IMR-90 (cell line): ENCODE data around the gene PPFIBP2. TPM values are rescaled to one million over a fixed set of nuclear protein-coding genes. Genes with fewer than 3 reads are reported as not detected.
A peak's percentile ranks its signal among the peaks of the same experiment; 100 is the strongest.

ENCODE experiments used
- ATAC-seq: fragments of 200-7000 bp; cut with Tn5 transposase; 2 replicates; pipeline ENCODE4 v1.9.1; 2020; ENCODE audit warnings: low read depth, mild to moderate bottlenecking, moderate library complexity
- BruUV-seq: library from RNA; stranded (reverse); fragments of 400-500 nt; replicated peaks from 2 replicates; lab custom pipeline; 2021; lab: Mats Ljungman, UMichigan
- CTCF ChIA-PET: fragments of 300-600 bp; formaldehyde crosslinking; extraction: SDS; loops from one replicate; lab custom pipeline; 2021; ENCODE audit warnings: antibody characterized with exemption; lab: Yijun Ruan, JAX
- POLR2A ChIA-PET: fragments of 300-600 bp; sonication (Branson Sonifier 250); formaldehyde crosslinking; loops from one replicate; lab custom pipeline; 2022; ENCODE audit warnings: antibody characterized with exemption; ENCODE audit not compliant: unreplicated experiment; lab: Charles Lee
- DNase-seq: peaks from one replicate; pipeline ENCODE4 v3.0.0; 2013
- H2AFZ ChIP-seq: replicated peaks from 2 replicates; pipeline ENCODE3; 2013; ENCODE audit warnings: low read length, mild to moderate bottlenecking; ENCODE audit not compliant: poor library complexity
- H2AK5ac ChIP-seq: 2 replicates; pipeline ENCODE4 v1.6.1; 2013; ENCODE audit warnings: low read depth, low read length, inconsistent platforms
- H2AK9ac ChIP-seq: replicated peaks from 2 replicates; pipeline ENCODE3; 2013; ENCODE audit warnings: mild to moderate bottlenecking, low read depth, low read length, moderate library complexity; ENCODE audit not compliant: poor library complexity
- H2BK120ac ChIP-seq: 2 replicates; pipeline ENCODE4 v1.6.1; 2013; ENCODE audit warnings: low read depth, low read length, inconsistent platforms
- H2BK15ac ChIP-seq: 3 replicates; pipeline ENCODE4 v1.6.1; 2013; ENCODE audit warnings: low read depth, low read length, inconsistent platforms
- H2BK20ac ChIP-seq: 2 replicates; pipeline ENCODE4 v1.6.1; 2013; ENCODE audit warnings: low read depth, mild to moderate bottlenecking, inconsistent platforms, low read length, moderate library complexity
- H2BK5ac ChIP-seq: 2 replicates; pipeline ENCODE4 v1.6.1; 2013; ENCODE audit warnings: mild to moderate bottlenecking, low read depth, low read length, inconsistent platforms; ENCODE audit not compliant: poor library complexity, severe bottlenecking
- H3K14ac ChIP-seq: replicated peaks from 2 replicates; pipeline ENCODE4 v1.6.1; 2013; ENCODE audit warnings: low read depth, low read length, inconsistent platforms
- H3K18ac ChIP-seq: 2 replicates; pipeline ENCODE4 v1.6.1; 2013; ENCODE audit warnings: low read depth, low read length, control low read depth
- H3K23ac ChIP-seq: 2 replicates; pipeline ENCODE4 v1.6.1; 2013; ENCODE audit warnings: low read depth, low read length, inconsistent platforms
- H3K27ac ChIP-seq: 2 replicates; pipeline ENCODE4 v1.5.1; 2013; ENCODE audit warnings: mild to moderate bottlenecking, control low read depth, low read length; ENCODE audit not compliant: insufficient read depth
- H3K27me3 ChIP-seq: 2 replicates; pipeline ENCODE4 v1.6.1; 2013; ENCODE audit warnings: low read length; ENCODE audit not compliant: control insufficient read depth, insufficient read depth
- H3K36me3 ChIP-seq: 2 replicates; pipeline ENCODE4 v1.6.1; 2013; ENCODE audit warnings: low read length, mixed read lengths; ENCODE audit not compliant: control insufficient read depth, insufficient read depth
- H3K4ac ChIP-seq: 2 replicates; pipeline ENCODE4 v1.6.1; 2013; ENCODE audit warnings: low read depth, low read length, inconsistent platforms
- H3K4me1 ChIP-seq: 2 replicates; pipeline ENCODE4 v1.6.1; 2013; ENCODE audit warnings: low read length, mixed read lengths; ENCODE audit not compliant: control insufficient read depth, insufficient read depth
- H3K4me2 ChIP-seq: 2 replicates; pipeline ENCODE4 v1.6.1; 2013; ENCODE audit warnings: low read depth, mild to moderate bottlenecking, control low read depth, low read length, moderate library complexity
- H3K4me3 ChIP-seq: 2 replicates; pipeline ENCODE4 v1.5.1; 2013; ENCODE audit warnings: low read depth, mild to moderate bottlenecking, control low read depth, low read length, moderate library complexity; ENCODE audit not compliant: insufficient read depth
- H3K56ac ChIP-seq: 2 replicates; pipeline ENCODE4 v1.6.1; 2013; ENCODE audit warnings: low read length, inconsistent platforms; ENCODE audit not compliant: insufficient read depth; ENCODE audit errors: extremely low read depth
- H3K79me1 ChIP-seq, 2 experiments: 2 replicates each; pipeline ENCODE4 v1.6.1; 2013; ENCODE audit warnings: low read length in 2 of 2, inconsistent platforms in 1 of 2, low read depth in 1 of 2
- H3K9ac ChIP-seq: 2 replicates; pipeline ENCODE4 v1.6.1; 2013; ENCODE audit warnings: low read depth, low read length, control low read depth
- H3K9me1 ChIP-seq: 2 replicates; pipeline ENCODE4 v1.6.1; 2013; ENCODE audit warnings: low read length, inconsistent platforms; ENCODE audit not compliant: insufficient read depth
- H3K9me3 ChIP-seq: 2 replicates; pipeline ENCODE4 v1.6.1; 2013; ENCODE audit warnings: low read length; ENCODE audit not compliant: control insufficient read depth, insufficient read depth
- H4K20me1 ChIP-seq: 2 replicates; pipeline ENCODE4 v1.6.1; 2013; ENCODE audit warnings: low read length, inconsistent platforms; ENCODE audit not compliant: insufficient read depth
- H4K5ac ChIP-seq: 2 replicates; pipeline ENCODE4 v1.6.1; 2013; ENCODE audit warnings: mild to moderate bottlenecking, low read depth, low read length, control low read depth
- H4K8ac ChIP-seq, 2 experiments: 2 replicates each; pipeline ENCODE4 v1.6.1; 2013; ENCODE audit warnings: low read depth in 2 of 2, low read length in 2 of 2, control low read depth in 1 of 2, inconsistent platforms in 1 of 2
- H4K91ac ChIP-seq: 2 replicates; pipeline ENCODE4 v1.6.1; 2013; ENCODE audit warnings: low read depth, low read length, inconsistent platforms; ENCODE audit not compliant: insufficient read depth
- CTCF ChIP-seq: conservative IDR thresholded peaks from 2 replicates; pipeline ENCODE4 v1.5.1; 2012; ENCODE audit warnings: mild to moderate bottlenecking, low read depth, low read length, improper control_type of control experiment
- RAD21 ChIP-seq: IDR thresholded peaks from 2 replicates; pipeline ENCODE4 v1.6.1; 2012; ENCODE audit warnings: low read length, improper control_type of control experiment
- RFX5 ChIP-seq: IDR thresholded peaks from 2 replicates; pipeline ENCODE4 v1.8.0; 2012; ENCODE audit warnings: low read depth, mild to moderate bottlenecking, low read length, moderate library complexity
- SMC3 ChIP-seq: fragments of 150-350 bp; IDR thresholded peaks from 2 replicates; pipeline ENCODE4 v1.6.1; 2016; ENCODE audit warnings: low read depth, mild to moderate bottlenecking, antibody characterized with exemption, low read length, moderate library complexity
- whole genome bisulfite sequencing, 2 experiments: methylation state at CpG; one replicate each; pipeline versions ENCODE4 v1.1.5 to v1.1.7; 2013; ENCODE audit warnings: missing lambda C conversion rate in 2 of 2; ENCODE audit not compliant: insufficient read length in 1 of 2; ENCODE audit errors: extremely low coverage in 2 of 2; 5-methylcytosine and 5-hydroxymethylcytosine counted together
- dilution Hi-C: fragments of 300-500 bp; cut with HindIII; formaldehyde crosslinking; loops from one replicate; pipeline ENCODE4 v1.14.3; 2018; ENCODE audit warnings: low sequenced_read_pairs; ENCODE audit not compliant: unreplicated experiment
- in situ Hi-C: fragments of 300-500 bp; cut with MboI; formaldehyde crosslinking; loops from 3 replicates; pipeline ENCODE4 v1.14.3; 2019; ENCODE audit warnings: low sequenced_read_pairs, inconsistent platforms, mixed read lengths
- intact Hi-C: fragments of 100-400 bp; cut with micrococcal nuclease; formaldehyde crosslinking; loops from 2 replicates; pipeline ENCODE4 v1.10.0; 2022
- polyA plus RNA-seq, 3 experiments: library from polyadenylated mRNA; depleted of rRNA; stranded (reverse); fragments of >200 nt; gene quantifications; 2 replicates each; pipeline ENCODE4 v1.2.3, GENCODE V29; 2012; ENCODE audit warnings: low replicate concordance in 1 of 3
- total RNA-seq: library from RNA; depleted of rRNA; stranded (reverse); fragments of >200 nt; gene quantifications from 2 replicates; pipeline ENCODE4 v1.2.3, GENCODE V29; 2012

PPFIBP2 gene
- total and polyA plus RNA-seq, 2 of the 4 experiments (the other 2 are of a cell fraction) = 6.0 to 11.8 TPM

GRCh38 chr11:7571640-7572000, 57.8 kb downstream of the PPFIBP2 start:
- DNase-seq (peak; percentile 69), ATAC-seq (peak; percentile 79)
- peaks cover 15% of the 10 kb centered on the region for H3K27me3 ChIP-seq
- 0% methylated on average over 1 of the region's 4 CpGs; no CpG with 5 or more reads in 1 of the 2 experiments for WGBS, 2 experiments
- BruUV-seq = no TSS peak
- peak overlapping the region; percentile 14 for H2AK9ac ChIP-seq
- H3K4me3 ChIP-seq = no peak overlapping the region
- no peaks in the 10 kb centered on the region for H3K9me3 ChIP-seq
- H2BK20ac ChIP-seq = peak overlapping the region; percentile 32
- H2AK5ac ChIP-seq = no peak overlapping the region
- H3K23ac ChIP-seq = peak overlapping the region; percentile 26; the same call in 1 of the 2 replicates
- peaks cover 38% of the 10 kb centered on the region for H3K4me1 ChIP-seq
- peak overlapping the region; percentile 49 for H2BK5ac ChIP-seq
- in situ Hi-C loops (loop anchor here (5.0 to 25.0 kb wide), 4 partner anchors 81 to 416 kb away; partner anchors contain the start of gene EIF3F), dilution Hi-C loops (no loop called here), intact Hi-C loops (loop anchor here (1.0 to 10.0 kb wide), 6 partner anchors 58 to 473 kb away; partner anchors contain the start of gene PPFIBP2)
- no peak overlapping the region for H3K56ac ChIP-seq
- 0 out of 2 replicates have a peak overlapping the region, but pooled peaks have one; percentile 8 for H3K14ac ChIP-seq
- H3K9ac ChIP-seq = 0 out of 2 replicates have a peak overlapping the region, but pooled peaks have one; percentile 22
- H3K9me1 ChIP-seq = peaks cover 9% of the 10 kb centered on the region; the same call in 1 of the 2 replicates
- no peaks in the 10 kb centered on the region for H3K36me3 ChIP-seq
- H3K27ac ChIP-seq = peak overlapping the region; percentile 73
- peak overlapping the region; percentile 71 for H3K18ac ChIP-seq
- peak overlapping the region; percentile 73 for H4K5ac ChIP-seq
- no peaks in the 10 kb centered on the region for H4K20me1 ChIP-seq
- CTCF ChIA-PET = interaction anchor here (0.6 to 2.6 kb wide), 35 partner anchors 9 to 1438 kb away, joined by 3 to 59 read pairs (median 4); partner anchors contain the start of genes NLRP10 and PPFIBP2
- peak; percentile 97 for TF ChIP-seq RAD21
- no peak for TF ChIP-seq RFX5
- peak; percentile 97 for TF ChIP-seq CTCF
- peak; percentile 97 for TF ChIP-seq SMC3
- no peaks in the 10 kb centered on the region for H3K79me1 ChIP-seq
- peak overlapping the region; percentile 62 for H3K4ac ChIP-seq
- H4K91ac ChIP-seq = peak overlapping the region; percentile 47
- peak overlapping the region; percentile 55 for H3K4me2 ChIP-seq
- POLR2A ChIA-PET = interaction anchor here (1.5 kb wide), 1 partner anchor 86 kb away, joined by 5 read pairs; no protein-coding TSS in a partner anchor
- 0 out of 3 replicates have a peak overlapping the region, but pooled peaks have one; percentile 3 for H2BK15ac ChIP-seq
- H2BK120ac ChIP-seq = peak overlapping the region; percentile 56
- peak overlapping the region; percentile 25 to 65; a peak in 2 of 4 replicates for H4K8ac ChIP-seq
- H2AFZ ChIP-seq = peak overlapping the region; percentile 19
